IMR-90 (cell line): ENCODE results near the gene THOP1. TPM values are rescaled to one million over a fixed set of nuclear protein-coding genes. Genes with fewer than 3 reads are reported as not detected.

ENCODE experiments used
- ATAC-seq: fragments of 200-7000 bp; cut with Tn5 transposase; 2 replicates; pipeline ENCODE4 v1.9.1; 2020; ENCODE audit warnings: low read depth, mild to moderate bottlenecking, moderate library complexity
- BruUV-seq: library from RNA; stranded (reverse); fragments of 400-500 nt; replicated peaks from 2 replicates; lab custom pipeline; 2021; lab: Mats Ljungman, UMichigan
- CTCF ChIA-PET: fragments of 300-600 bp; formaldehyde crosslinking; extraction: SDS; loops from one replicate; lab custom pipeline; 2021; ENCODE audit warnings: antibody characterized with exemption; lab: Yijun Ruan, JAX
- POLR2A ChIA-PET: fragments of 300-600 bp; sonication (Branson Sonifier 250); formaldehyde crosslinking; loops from one replicate; lab custom pipeline; 2022; ENCODE audit warnings: antibody characterized with exemption; ENCODE audit not compliant: unreplicated experiment; lab: Charles Lee
- DNase-seq: peaks from one replicate; pipeline ENCODE4 v3.0.0; 2013
- H2AFZ ChIP-seq: replicated peaks from 2 replicates; pipeline ENCODE3; 2013; ENCODE audit warnings: low read length, mild to moderate bottlenecking; ENCODE audit not compliant: poor library complexity
- H2AK5ac ChIP-seq: 2 replicates; pipeline ENCODE4 v1.6.1; 2013; ENCODE audit warnings: low read depth, low read length, inconsistent platforms
- H2AK9ac ChIP-seq: replicated peaks from 2 replicates; pipeline ENCODE3; 2013; ENCODE audit warnings: mild to moderate bottlenecking, low read depth, low read length, moderate library complexity; ENCODE audit not compliant: poor library complexity
- H2BK120ac ChIP-seq: 2 replicates; pipeline ENCODE4 v1.6.1; 2013; ENCODE audit warnings: low read depth, low read length, inconsistent platforms
- H2BK15ac ChIP-seq: 3 replicates; pipeline ENCODE4 v1.6.1; 2013; ENCODE audit warnings: low read depth, low read length, inconsistent platforms
- H2BK20ac ChIP-seq: 2 replicates; pipeline ENCODE4 v1.6.1; 2013; ENCODE audit warnings: low read depth, mild to moderate bottlenecking, inconsistent platforms, low read length, moderate library complexity
- H2BK5ac ChIP-seq: 2 replicates; pipeline ENCODE4 v1.6.1; 2013; ENCODE audit warnings: mild to moderate bottlenecking, low read depth, low read length, inconsistent platforms; ENCODE audit not compliant: poor library complexity, severe bottlenecking
- H3K14ac ChIP-seq: replicated peaks from 2 replicates; pipeline ENCODE4 v1.6.1; 2013; ENCODE audit warnings: low read depth, low read length, inconsistent platforms
- H3K18ac ChIP-seq: 2 replicates; pipeline ENCODE4 v1.6.1; 2013; ENCODE audit warnings: low read depth, low read length, control low read depth
- H3K23ac ChIP-seq: 2 replicates; pipeline ENCODE4 v1.6.1; 2013; ENCODE audit warnings: low read depth, low read length, inconsistent platforms
- H3K27ac ChIP-seq: 2 replicates; pipeline ENCODE4 v1.5.1; 2013; ENCODE audit warnings: mild to moderate bottlenecking, control low read depth, low read length; ENCODE audit not compliant: insufficient read depth
- H3K27me3 ChIP-seq: 2 replicates; pipeline ENCODE4 v1.6.1; 2013; ENCODE audit warnings: low read length; ENCODE audit not compliant: control insufficient read depth, insufficient read depth
- H3K36me3 ChIP-seq: 2 replicates; pipeline ENCODE4 v1.6.1; 2013; ENCODE audit warnings: low read length, mixed read lengths; ENCODE audit not compliant: control insufficient read depth, insufficient read depth
- H3K4ac ChIP-seq: 2 replicates; pipeline ENCODE4 v1.6.1; 2013; ENCODE audit warnings: low read depth, low read length, inconsistent platforms
- H3K4me1 ChIP-seq: 2 replicates; pipeline ENCODE4 v1.6.1; 2013; ENCODE audit warnings: low read length, mixed read lengths; ENCODE audit not compliant: control insufficient read depth, insufficient read depth
- H3K4me2 ChIP-seq: 2 replicates; pipeline ENCODE4 v1.6.1; 2013; ENCODE audit warnings: low read depth, mild to moderate bottlenecking, control low read depth, low read length, moderate library complexity
- H3K4me3 ChIP-seq: 2 replicates; pipeline ENCODE4 v1.5.1; 2013; ENCODE audit warnings: low read depth, mild to moderate bottlenecking, control low read depth, low read length, moderate library complexity; ENCODE audit not compliant: insufficient read depth
- H3K56ac ChIP-seq: 2 replicates; pipeline ENCODE4 v1.6.1; 2013; ENCODE audit warnings: low read length, inconsistent platforms; ENCODE audit not compliant: insufficient read depth; ENCODE audit errors: extremely low read depth
- H3K79me1 ChIP-seq, 2 experiments: 2 replicates each; pipeline ENCODE4 v1.6.1; 2013; ENCODE audit warnings: low read length in 2 of 2, inconsistent platforms in 1 of 2, low read depth in 1 of 2
- H3K9ac ChIP-seq: 2 replicates; pipeline ENCODE4 v1.6.1; 2013; ENCODE audit warnings: low read depth, low read length, control low read depth
- H3K9me1 ChIP-seq: 2 replicates; pipeline ENCODE4 v1.6.1; 2013; ENCODE audit warnings: low read length, inconsistent platforms; ENCODE audit not compliant: insufficient read depth
- H3K9me3 ChIP-seq: 2 replicates; pipeline ENCODE4 v1.6.1; 2013; ENCODE audit warnings: low read length; ENCODE audit not compliant: control insufficient read depth, insufficient read depth
- H4K20me1 ChIP-seq: 2 replicates; pipeline ENCODE4 v1.6.1; 2013; ENCODE audit warnings: low read length, inconsistent platforms; ENCODE audit not compliant: insufficient read depth
- H4K5ac ChIP-seq: 2 replicates; pipeline ENCODE4 v1.6.1; 2013; ENCODE audit warnings: mild to moderate bottlenecking, low read depth, low read length, control low read depth
- H4K8ac ChIP-seq, 2 experiments: 2 replicates each; pipeline ENCODE4 v1.6.1; 2013; ENCODE audit warnings: low read depth in 2 of 2, low read length in 2 of 2, control low read depth in 1 of 2, inconsistent platforms in 1 of 2
- H4K91ac ChIP-seq: 2 replicates; pipeline ENCODE4 v1.6.1; 2013; ENCODE audit warnings: low read depth, low read length, inconsistent platforms; ENCODE audit not compliant: insufficient read depth
- BHLHE40 ChIP-seq: fragments of 150-350 bp; IDR thresholded peaks from 2 replicates; pipeline ENCODE4 v1.6.1; 2016; ENCODE audit warnings: mild to moderate bottlenecking, low read depth, low read length
- CEBPB ChIP-seq: IDR thresholded peaks from 2 replicates; pipeline ENCODE4 v1.6.1; 2012; ENCODE audit warnings: low read depth, low read length, improper control_type of control experiment
- CHD1 ChIP-seq: IDR thresholded peaks from 2 replicates; pipeline ENCODE4 v1.6.1; 2012; ENCODE audit warnings: low read depth, low read length, improper control_type of control experiment
- FOS ChIP-seq: fragments of 150-350 bp; IDR thresholded peaks from 2 replicates; pipeline ENCODE4 v1.6.1; 2016; ENCODE audit warnings: low read depth, low read length
- MAFK ChIP-seq: IDR thresholded peaks from 2 replicates; pipeline ENCODE4 v1.6.1; 2012; ENCODE audit warnings: low read depth, low read length, improper control_type of control experiment
- MAZ ChIP-seq: IDR thresholded peaks from 2 replicates; pipeline ENCODE4 v1.6.1; 2012; ENCODE audit warnings: low read depth, mild to moderate bottlenecking, low read length, improper control_type of control experiment, moderate library complexity, borderline replicate concordance
- NFE2L2 ChIP-seq: fragments of 150-350 bp; IDR thresholded peaks from 2 replicates; pipeline ENCODE4 v1.6.1; 2016; ENCODE audit warnings: low read depth, mild to moderate bottlenecking, low read length
- POLR2A ChIP-seq: IDR thresholded peaks from 2 replicates; pipeline ENCODE4 v1.6.1; 2012; ENCODE audit warnings: mild to moderate bottlenecking, low read depth, low read length
- RAD21 ChIP-seq: IDR thresholded peaks from 2 replicates; pipeline ENCODE4 v1.6.1; 2012; ENCODE audit warnings: low read length, improper control_type of control experiment
- RCOR1 ChIP-seq: IDR thresholded peaks from 2 replicates; pipeline ENCODE4 v1.6.1; 2012; ENCODE audit warnings: mild to moderate bottlenecking, low read length, improper control_type of control experiment; ENCODE audit not compliant: insufficient replicate concordance
- RFX5 ChIP-seq: IDR thresholded peaks from 2 replicates; pipeline ENCODE4 v1.8.0; 2012; ENCODE audit warnings: low read depth, mild to moderate bottlenecking, low read length, moderate library complexity
- SMC3 ChIP-seq: fragments of 150-350 bp; IDR thresholded peaks from 2 replicates; pipeline ENCODE4 v1.6.1; 2016; ENCODE audit warnings: low read depth, mild to moderate bottlenecking, antibody characterized with exemption, low read length, moderate library complexity
- WGBS, 2 experiments: methylation state at CpG; one replicate each; pipeline versions ENCODE4 v1.1.5 to v1.1.7; 2013; ENCODE audit warnings: missing lambda C conversion rate in 2 of 2; ENCODE audit not compliant: insufficient read length in 1 of 2; ENCODE audit errors: extremely low coverage in 2 of 2; 5-methylcytosine and 5-hydroxymethylcytosine counted together
- dilution Hi-C: fragments of 300-500 bp; cut with HindIII; formaldehyde crosslinking; loops from one replicate; pipeline ENCODE4 v1.14.3; 2018; ENCODE audit warnings: low sequenced_read_pairs; ENCODE audit not compliant: unreplicated experiment
- in situ Hi-C: fragments of 300-500 bp; cut with MboI; formaldehyde crosslinking; loops from 3 replicates; pipeline ENCODE4 v1.14.3; 2019; ENCODE audit warnings: low sequenced_read_pairs, inconsistent platforms, mixed read lengths
- intact Hi-C: fragments of 100-400 bp; cut with micrococcal nuclease; formaldehyde crosslinking; loops from 2 replicates; pipeline ENCODE4 v1.10.0; 2022
- polyA plus RNA-seq, 3 experiments: library from polyadenylated mRNA; depleted of rRNA; stranded (reverse); fragments of >200 nt; gene quantifications; 2 replicates each; pipeline ENCODE4 v1.2.3, GENCODE V29; 2012; ENCODE audit warnings: low replicate concordance in 1 of 3
- total RNA-seq: library from RNA; depleted of rRNA; stranded (reverse); fragments of >200 nt; gene quantifications from 2 replicates; pipeline ENCODE4 v1.2.3, GENCODE V29; 2012
- TF ChIP-seq, protein P1 (sequence below): fragments of 150-350 bp; IDR thresholded peaks from 2 replicates; pipeline ENCODE4 v1.6.1; 2017; ENCODE audit warnings: mild to moderate bottlenecking, antibody characterized with exemption, low read length, low read depth
- TF ChIP-seq, protein P2 (sequence below): fragments of 150-350 bp; IDR thresholded peaks from 2 replicates; pipeline ENCODE4 v1.6.1; 2016; ENCODE audit warnings: low read depth, mild to moderate bottlenecking, low read length, moderate library complexity, borderline replicate concordance

Gene THOP1
- total and polyA plus RNA-seq, 2 of the 4 experiments (the other 2 are of a cell fraction) = 57.5 to 91.9 TPM

DNA sequence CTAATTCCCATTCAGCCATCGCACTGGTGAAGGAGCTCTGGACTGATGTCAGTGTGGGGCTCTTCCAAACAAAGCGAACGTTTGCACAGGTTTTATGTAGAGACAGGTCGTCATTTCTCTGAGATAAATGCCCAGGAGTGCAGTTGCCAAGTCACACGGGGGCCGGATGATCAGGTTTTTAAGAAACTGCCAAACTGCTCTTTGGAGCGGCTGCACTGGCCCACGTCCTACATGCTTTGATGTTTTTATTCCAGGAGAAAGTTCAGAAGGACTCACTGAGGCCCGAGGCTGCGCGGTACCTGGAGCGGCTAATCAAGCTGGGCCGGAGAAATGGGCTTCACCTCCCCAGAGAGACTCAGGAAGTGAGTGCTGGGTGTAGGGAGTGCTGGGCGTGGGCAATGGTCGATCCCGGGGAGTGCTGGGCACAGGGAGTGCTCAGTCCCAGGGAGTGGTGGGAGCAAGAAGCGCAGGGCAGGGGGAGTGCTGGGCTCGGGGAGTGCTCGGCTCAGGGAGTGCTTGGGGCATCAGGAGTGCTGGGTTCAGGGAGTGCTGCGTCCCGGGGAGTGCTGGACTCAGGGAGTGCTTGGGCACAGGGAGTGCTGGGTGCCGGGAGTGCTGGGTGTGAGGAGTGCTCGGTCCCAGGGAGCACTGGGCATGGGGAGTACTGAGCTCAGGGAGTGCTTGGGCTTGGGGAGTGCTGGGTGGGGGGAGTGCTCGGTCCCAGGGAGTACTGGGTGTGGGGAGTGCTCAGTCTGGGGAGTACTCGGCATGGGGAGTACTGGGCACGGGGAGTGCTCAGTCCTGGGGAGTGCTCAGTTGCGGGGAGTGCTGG is 10.7 kb downstream of the THOP1 start:
- no peak overlapping the region for H2AK9ac ChIP-seq
- H3K4me3 ChIP-seq = no peak overlapping the region
- H3K9me3 ChIP-seq = no peaks in the 10 kb centered on the region
- H3K4me2 ChIP-seq = no peak overlapping the region
- no peaks in the 10 kb centered on the region for H3K27me3 ChIP-seq
- H4K5ac ChIP-seq = no peak overlapping the region
- H3K9me1 ChIP-seq = no peaks in the 10 kb centered on the region
- ChIA-PET CTCF (no interaction called here), POLR2A (no interaction called here)
- peaks cover 45% of the 10 kb centered on the region for H3K36me3 ChIP-seq
- no peak overlapping the region for H3K56ac ChIP-seq
- in situ Hi-C loops = no loop called here
- H2BK20ac ChIP-seq = no peak overlapping the region
- H3K79me1 ChIP-seq = peaks cover 0 to 34% of the 10 kb centered on the region in 2 experiments; a peak in 2 of 4 replicates
- no peak for TF ChIP-seq BHLHE40
- TF ChIP-seq NFE2L2 = no peak
- no peak for TF ChIP-seq POLR2A
- no peak for TF ChIP-seq SMC3
- no peak for TF ChIP-seq RFX5
- TF ChIP-seq, protein P1, sequence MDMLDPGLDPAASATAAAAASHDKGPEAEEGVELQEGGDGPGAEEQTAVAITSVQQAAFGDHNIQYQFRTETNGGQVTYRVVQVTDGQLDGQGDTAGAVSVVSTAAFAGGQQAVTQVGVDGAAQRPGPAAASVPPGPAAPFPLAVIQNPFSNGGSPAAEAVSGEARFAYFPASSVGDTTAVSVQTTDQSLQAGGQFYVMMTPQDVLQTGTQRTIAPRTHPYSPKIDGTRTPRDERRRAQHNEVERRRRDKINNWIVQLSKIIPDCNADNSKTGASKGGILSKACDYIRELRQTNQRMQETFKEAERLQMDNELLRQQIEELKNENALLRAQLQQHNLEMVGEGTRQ = no peak
- TF ChIP-seq RCOR1 = no peak
- no peak for TF ChIP-seq MAZ
- no peak for TF ChIP-seq CHD1
- no peak for TF ChIP-seq MAFK
- TF ChIP-seq, protein P2, sequence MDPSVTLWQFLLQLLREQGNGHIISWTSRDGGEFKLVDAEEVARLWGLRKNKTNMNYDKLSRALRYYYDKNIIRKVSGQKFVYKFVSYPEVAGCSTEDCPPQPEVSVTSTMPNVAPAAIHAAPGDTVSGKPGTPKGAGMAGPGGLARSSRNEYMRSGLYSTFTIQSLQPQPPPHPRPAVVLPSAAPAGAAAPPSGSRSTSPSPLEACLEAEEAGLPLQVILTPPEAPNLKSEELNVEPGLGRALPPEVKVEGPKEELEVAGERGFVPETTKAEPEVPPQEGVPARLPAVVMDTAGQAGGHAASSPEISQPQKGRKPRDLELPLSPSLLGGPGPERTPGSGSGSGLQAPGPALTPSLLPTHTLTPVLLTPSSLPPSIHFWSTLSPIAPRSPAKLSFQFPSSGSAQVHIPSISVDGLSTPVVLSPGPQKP = no peak
- TF ChIP-seq FOS = no peak
- TF ChIP-seq CEBPB = no peak
- TF ChIP-seq RAD21 = no peak
- intact Hi-C loops = no loop called here
- H4K91ac ChIP-seq = no peak overlapping the region
- no peak overlapping the region for H2AK5ac ChIP-seq
- ATAC-seq (no peak), DNase-seq (no peak)
- no peak overlapping the region for H2BK15ac ChIP-seq
- no peak overlapping the region for H3K23ac ChIP-seq
- H2BK5ac ChIP-seq = no peak overlapping the region
- H3K18ac ChIP-seq = no peak overlapping the region
- H2BK120ac ChIP-seq = no peak overlapping the region
- no peak overlapping the region for H3K9ac ChIP-seq
- H3K27ac ChIP-seq = no peak overlapping the region
- no peak overlapping the region for H4K8ac ChIP-seq
- H2AFZ ChIP-seq = no peak overlapping the region
- no peak overlapping the region for H3K14ac ChIP-seq
- dilution Hi-C loops = no loop called here
- no peaks in the 10 kb centered on the region for H3K4me1 ChIP-seq
- no peak overlapping the region for H3K4ac ChIP-seq
- no peaks in the 10 kb centered on the region; the same call in none of the 2 replicates for H4K20me1 ChIP-seq
- 90% methylated on average over 12 of the region's 27 CpGs; no CpG with 5 or more reads in 1 of the 2 experiments for WGBS, 2 experiments
- no TSS peak for BruUV-seq
